NOMO-1 treated with dmso at 0.1 percent for 144 hours (cell line): Measurements from ENCODE around the gene SORL1.
"Not testable (repeated sequence)": the region's sequence is repeated elsewhere in the genome, so short reads cannot be mapped to it uniquely, and the experiment has no call there.

Experiments used
- DNase-seq: peaks from one replicate; lab custom pipeline; 2025; ENCODE audit not compliant: unreplicated experiment; lab: John Stamatoyannopoulos, UW

Gene SORL1

GRCh38 chr11:121613724-121614123, 161.6 kb downstream of the SORL1 start:
- DNase-seq: no peak

GRCh38 chr11:121614636-121615240, 162.6 kb downstream of the SORL1 start:
- no peak for DNase-seq

GRCh38 chr11:121615501-121615900, 163.4 kb downstream of the SORL1 start:
- DNase-seq: no peak

GRCh38 chr11:121618516-121618915, 166.4 kb downstream of the SORL1 start:
- no peak for DNase-seq

- no peak for DNase-seq
These were observed 173.8 kb downstream of the SORL1 start for GRCh38 chr11:121625777-121626506.

GRCh38 chr11:121626507-121626875, 174.4 kb downstream of the SORL1 start:
- no peak for DNase-seq

GRCh38 chr11:121626980-121627379, 174.9 kb downstream of the SORL1 start:
- DNase-seq: no peak

- no peak for DNase-seq
These were observed 177.9 kb downstream of the SORL1 start for GRCh38 chr11:121630041-121630440.

- no peak for DNase-seq
These were observed 179.3 kb downstream of the SORL1 start for GRCh38 chr11:121631456-121631855.

GRCh38 chr11:121634273-121634672, 182.2 kb downstream of the SORL1 start:
- DNase-seq: no peak

- no peak for DNase-seq
These were observed 182.8 kb downstream of the SORL1 start for GRCh38 chr11:121634889-121635288.

- no peak for DNase-seq
These were observed 184.1 kb downstream of the SORL1 start for GRCh38 chr11:121636081-121636799.

- no peak for DNase-seq
These were observed 184.7 kb downstream of the SORL1 start for GRCh38 chr11:121636800-121637176.

- DNase-seq: not testable (repeated sequence)
These were observed 185.5 kb downstream of the SORL1 start for GRCh38 chr11:121637587-121637986.

- no peak for DNase-seq
These were observed 191.5 kb downstream of the SORL1 start for GRCh38 chr11:121643479-121644186.

GRCh38 chr11:121644187-121644512, 192.0 kb downstream of the SORL1 start:
- DNase-seq: no peak

- no peak for DNase-seq
These were observed 192.9 kb downstream of the SORL1 start for GRCh38 chr11:121645001-121645400.

GRCh38 chr11:121645596-121645995, 193.5 kb downstream of the SORL1 start:
- DNase-seq: no peak

GRCh38 chr11:121648306-121648705, 196.2 kb downstream of the SORL1 start:
- DNase-seq: no peak

GRCh38 chr11:121649798-121650197, 197.7 kb downstream of the SORL1 start:
- no peak for DNase-seq

GRCh38 chr11:121650351-121651256, 198.5 kb downstream of the SORL1 start:
- no peak for DNase-seq
